ENCODE data around the gene SSBP4. TPM values are rescaled to one million over a fixed set of nuclear protein-coding genes. Genes with fewer than 3 reads are reported as not detected.

SSBP4 gene
- total RNA-seq, 1 experiment from 2014 or later = 46.1 TPM

DNA sequence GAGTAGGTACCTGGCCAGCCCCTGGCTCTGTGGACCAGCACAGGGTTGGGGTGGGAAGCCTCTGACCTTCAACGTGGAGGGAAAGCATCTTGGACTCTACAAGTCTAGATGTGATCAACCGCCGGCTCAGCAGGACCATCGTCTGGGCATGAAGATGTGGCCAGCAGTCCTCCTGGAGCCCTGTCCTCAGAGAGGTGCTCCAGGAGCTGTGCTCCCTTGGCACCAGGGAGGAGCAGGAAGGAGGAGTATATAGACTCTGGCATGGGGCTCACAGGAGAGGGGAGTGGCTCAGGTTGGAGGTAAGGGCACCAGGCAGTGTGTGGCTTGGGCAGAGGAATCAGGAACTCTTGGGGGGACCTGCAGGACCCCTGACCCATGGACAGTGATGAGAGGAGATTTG is 37.1 kb downstream of the SSBP4 start:
- Mint-ChIP-seq H3K36me3 (ENCODE audit: insufficient read depth in 1 of 3, low read depth in 3 of 3) (peaks cover 5 to 35% (median 25%) of the 10 kb centered on the region in 3 experiments; a peak in 6 of 7 replicates), H3K9me3 (no peaks in the 10 kb centered on the region), H3K27me3 (ENCODE audit: low read depth) (no peaks in the 10 kb centered on the region; the same call in 1 of the 2 replicates), H3K27ac (peak overlapping the region in 1 of 3 experiments; percentile 5; a peak in 1 of 7 replicates), H3K4me1 (peaks cover 5 to 7% of the 10 kb centered on the region in 2 experiments; a peak in 3 of 4 replicates), H3K4me3 (no peak overlapping the region)
- TF ChIP-seq CTCF (conservative IDR thresholded peaks at IDR 0.05) = no peak
- Histone ChIP-seq H2BK20ac (ENCODE audit: low read depth, low read length, poor library complexity, severe bottlenecking) (no peak overlapping the region), H3K56ac (ENCODE audit: insufficient read length, low read depth, low read length) (no peak overlapping the region), H3K18ac (ENCODE audit: insufficient read length, low read depth, low read length) (no peak overlapping the region), H3K4me1 (ENCODE audit: insufficient read depth, low read length) (no peaks in the 10 kb centered on the region), H4K5ac (ENCODE audit: insufficient read length, low read depth, low read length) (no peak overlapping the region), H2BK12ac (ENCODE audit: insufficient read length, low read depth, low read length) (no peak overlapping the region), H3K27ac (ENCODE audit: insufficient read length, low read depth, low read length) (no peak overlapping the region), H3K23ac (ENCODE audit: insufficient read length, low read depth, low read length) (no peak overlapping the region), H4K20me1 (ENCODE audit: control insufficient read depth, insufficient read depth, insufficient read length) (no peaks in the 10 kb centered on the region), H3K9ac (ENCODE audit: extremely low read depth, insufficient read length, low read length) (no peak overlapping the region), H3K79me2 (ENCODE audit: insufficient read depth, low read length) (no peaks in the 10 kb centered on the region), H2BK5ac (ENCODE audit: insufficient read length, low read length) (no peak overlapping the region), H3K9me3 (ENCODE audit: control insufficient read depth, low read depth, low read length) (no peaks in the 10 kb centered on the region), H2AFZ (ENCODE audit: low read length) (no peak overlapping the region), H3K23me2 (ENCODE audit: insufficient read length, low read depth, low read length, poor library complexity, severe bottlenecking) (no peaks in the 10 kb centered on the region), H3K4ac (ENCODE audit: low read depth, low read length) (no peak overlapping the region), H3K79me1 (ENCODE audit: insufficient read depth, low read depth, low read length, poor library complexity, severe bottlenecking) (no peaks in the 10 kb centered on the region), H2AK5ac (ENCODE audit: insufficient read length, low read length) (no peak overlapping the region), H3K14ac (ENCODE audit: insufficient read depth, low read length) (no peak overlapping the region), H3T11ph (ENCODE audit: low read length) (no peak overlapping the region), H3K27me3 (ENCODE audit: insufficient read depth, low read length) (no peaks in the 10 kb centered on the region), H2BK15ac (ENCODE audit: low read depth, low read length) (no peak overlapping the region), H4K91ac (ENCODE audit: insufficient read length, low read depth, low read length) (no peak overlapping the region), H4K8ac (replicated peaks; ENCODE audit: insufficient read length, low read depth, low read length) (no peak overlapping the region), H3K4me2 (ENCODE audit: insufficient read depth, insufficient read length, low read length) (no peak overlapping the region), H2BK120ac (ENCODE audit: low read depth, low read length, poor library complexity, severe bottlenecking) (no peak overlapping the region)
- DNase-seq = no peak
- WGBS (ENCODE audit: extremely low coverage, insufficient read length, low lambda C conversion rate) = no CpG with 5 or more reads among the region's 4 CpGs

All from H9 (cell line).